OCI-LY1 (cell line): ENCODE data around the gene RAB22A.

Experiments
- H2AFZ ChIP-seq: fragments of 200-600 bp; sonication (generic), shearing (Covaris generic); 2 replicates; pipeline ENCODE4 v1.6.0; 2014; ENCODE audit warnings: antibody characterized with exemption, mild to moderate bottlenecking, low read length
- H3F3A ChIP-seq: fragments of 200-600 bp; sonication (generic), shearing (Covaris generic); 2 replicates; pipeline ENCODE4 v1.6.0; 2014; ENCODE audit warnings: mild to moderate bottlenecking, antibody characterized with exemption, low read length, moderate library complexity; ENCODE audit not compliant: insufficient read depth
- H3K27ac ChIP-seq: fragments of 200-600 bp; sonication (generic); 2 replicates; pipeline ENCODE4 v1.5.1; 2014; ENCODE audit warnings: low read length, mixed run types, mild to moderate bottlenecking, low read depth; ENCODE audit not compliant: poor library complexity, severe bottlenecking
- H3K27me3 ChIP-seq: fragments of 200-600 bp; sonication (generic); 2 replicates; pipeline ENCODE4 v1.6.0; 2014; ENCODE audit warnings: antibody characterized with exemption, mild to moderate bottlenecking, low read length, moderate library complexity; ENCODE audit not compliant: insufficient read depth
- H3K36me3 ChIP-seq: fragments of 200-600 bp; sonication (generic); 2 replicates; pipeline ENCODE4 v1.6.1; 2014; ENCODE audit warnings: mild to moderate bottlenecking, antibody characterized with exemption, low read length, moderate library complexity, mixed read lengths; ENCODE audit not compliant: insufficient read depth
- H3K4me1 ChIP-seq: fragments of 200-600 bp; sonication (generic); 2 replicates; pipeline ENCODE4 v1.5.1; 2014; ENCODE audit warnings: mild to moderate bottlenecking, low read length, moderate library complexity; ENCODE audit not compliant: insufficient read depth, severe bottlenecking
- H3K4me2 ChIP-seq: fragments of 200-600 bp; sonication (generic), shearing (Covaris generic); 2 replicates; pipeline ENCODE4 v1.6.1; 2014; ENCODE audit warnings: low read length
- H3K4me3 ChIP-seq: fragments of 200-600 bp; sonication (generic); 2 replicates; pipeline ENCODE4 v1.5.1; 2014; ENCODE audit warnings: low read length, low read depth, mild to moderate bottlenecking, mixed read lengths; ENCODE audit not compliant: poor library complexity, severe bottlenecking
- H3K79me2 ChIP-seq: fragments of 200-600 bp; shearing (Covaris generic); 2 replicates; pipeline ENCODE4 v1.6.1; 2016; ENCODE audit warnings: mixed run types, low read length, mixed read lengths; ENCODE audit not compliant: insufficient read depth
- H3K9ac ChIP-seq: fragments of 200-600 bp; sonication (generic), shearing (Covaris generic); 2 replicates; pipeline ENCODE4 v1.6.1; 2014; ENCODE audit warnings: mild to moderate bottlenecking, low read length, mixed read lengths
- H3K9me2 ChIP-seq: fragments of 200-600 bp; sonication (generic), shearing (Covaris generic); 2 replicates; pipeline ENCODE4 v1.6.1; 2014; ENCODE audit warnings: low read depth, mild to moderate bottlenecking, low read length, mixed read lengths
- H3K9me3 ChIP-seq: fragments of 200-600 bp; shearing (Covaris generic); 2 replicates; pipeline ENCODE4 v1.6.1; 2014; ENCODE audit warnings: low read length, mixed read lengths
- H4K20me1 ChIP-seq: fragments of 200-600 bp; sonication (generic), shearing (Covaris generic); 2 replicates; pipeline ENCODE4 v1.6.0; 2016; ENCODE audit warnings: mild to moderate bottlenecking, low read length; ENCODE audit not compliant: insufficient read depth
- EZH2 ChIP-seq: fragments of 200-600 bp; sonication (generic), shearing (Covaris generic); IDR thresholded peaks from 2 replicates; pipeline ENCODE4 v1.8.0; 2017; ENCODE audit warnings: borderline replicate concordance, mixed run types, mild to moderate bottlenecking, antibody characterized with exemption, low read length, moderate library complexity, mixed read lengths
- TF ChIP-seq, protein P1 (sequence below): fragments of 200-600 bp; sonication (generic), shearing (Covaris generic); IDR thresholded peaks from 2 replicates; pipeline ENCODE4 v1.5.1; 2017; ENCODE audit warnings: mild to moderate bottlenecking, antibody characterized with exemption, low read length, moderate library complexity, mixed read lengths

The RAB22A gene

GRCh38 chr20:58329711-58330110 lies 20.2 kb downstream of the RAB22A start:
- no peak overlapping the region for H3K4me2 ChIP-seq
- no peaks in the 10 kb centered on the region for H3K27me3 ChIP-seq
- no peaks in the 10 kb centered on the region for H3K4me1 ChIP-seq
- H3K4me3 ChIP-seq, result no peak overlapping the region
- peaks cover 10% of the 10 kb centered on the region; the same call in 1 of the 2 replicates for H3K36me3 ChIP-seq
- H3F3A ChIP-seq, result no peaks in the 10 kb centered on the region
- H3K9me2 ChIP-seq, result no peaks in the 10 kb centered on the region
- TF ChIP-seq, protein P1, sequence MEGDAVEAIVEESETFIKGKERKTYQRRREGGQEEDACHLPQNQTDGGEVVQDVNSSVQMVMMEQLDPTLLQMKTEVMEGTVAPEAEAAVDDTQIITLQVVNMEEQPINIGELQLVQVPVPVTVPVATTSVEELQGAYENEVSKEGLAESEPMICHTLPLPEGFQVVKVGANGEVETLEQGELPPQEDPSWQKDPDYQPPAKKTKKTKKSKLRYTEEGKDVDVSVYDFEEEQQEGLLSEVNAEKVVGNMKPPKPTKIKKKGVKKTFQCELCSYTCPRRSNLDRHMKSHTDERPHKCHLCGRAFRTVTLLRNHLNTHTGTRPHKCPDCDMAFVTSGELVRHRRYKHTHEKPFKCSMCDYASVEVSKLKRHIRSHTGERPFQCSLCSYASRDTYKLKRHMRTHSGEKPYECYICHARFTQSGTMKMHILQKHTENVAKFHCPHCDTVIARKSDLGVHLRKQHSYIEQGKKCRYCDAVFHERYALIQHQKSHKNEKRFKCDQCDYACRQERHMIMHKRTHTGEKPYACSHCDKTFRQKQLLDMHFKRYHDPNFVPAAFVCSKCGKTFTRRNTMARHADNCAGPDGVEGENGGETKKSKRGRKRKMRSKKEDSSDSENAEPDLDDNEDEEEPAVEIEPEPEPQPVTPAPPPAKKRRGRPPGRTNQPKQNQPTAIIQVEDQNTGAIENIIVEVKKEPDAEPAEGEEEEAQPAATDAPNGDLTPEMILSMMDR, result no peak
- TF ChIP-seq EZH2, result no peak
- H3K9me3 ChIP-seq, result no peaks in the 10 kb centered on the region
- peaks cover 40% of the 10 kb centered on the region for H3K79me2 ChIP-seq
- H3K27ac ChIP-seq, result no peak overlapping the region
- no peak overlapping the region for H3K9ac ChIP-seq
- no peak overlapping the region for H2AFZ ChIP-seq
- no peaks in the 10 kb centered on the region; the same call in 1 of the 2 replicates for H4K20me1 ChIP-seq

- no peak overlapping the region for H3K4me2 ChIP-seq
- no peaks in the 10 kb centered on the region for H3F3A ChIP-seq
- H3K9me2 ChIP-seq, result no peaks in the 10 kb centered on the region
- no peaks in the 10 kb centered on the region for H3K9me3 ChIP-seq
- no peak overlapping the region for H3K9ac ChIP-seq
- H3K27ac ChIP-seq, result no peak overlapping the region
- H3K4me1 ChIP-seq, result no peaks in the 10 kb centered on the region
- TF ChIP-seq, protein P1, result no peak
- TF ChIP-seq EZH2, result no peak
- H3K79me2 ChIP-seq, result peaks cover 40% of the 10 kb centered on the region
- H3K4me3 ChIP-seq, result no peak overlapping the region
- peaks cover 10% of the 10 kb centered on the region; the same call in 1 of the 2 replicates for H3K36me3 ChIP-seq
- no peaks in the 10 kb centered on the region; the same call in 1 of the 2 replicates for H4K20me1 ChIP-seq
- no peak overlapping the region for H2AFZ ChIP-seq
- H3K27me3 ChIP-seq, result no peaks in the 10 kb centered on the region
Measured at GRCh38 chr20:58330249-58330648, 20.7 kb downstream of the RAB22A start.

DNA sequence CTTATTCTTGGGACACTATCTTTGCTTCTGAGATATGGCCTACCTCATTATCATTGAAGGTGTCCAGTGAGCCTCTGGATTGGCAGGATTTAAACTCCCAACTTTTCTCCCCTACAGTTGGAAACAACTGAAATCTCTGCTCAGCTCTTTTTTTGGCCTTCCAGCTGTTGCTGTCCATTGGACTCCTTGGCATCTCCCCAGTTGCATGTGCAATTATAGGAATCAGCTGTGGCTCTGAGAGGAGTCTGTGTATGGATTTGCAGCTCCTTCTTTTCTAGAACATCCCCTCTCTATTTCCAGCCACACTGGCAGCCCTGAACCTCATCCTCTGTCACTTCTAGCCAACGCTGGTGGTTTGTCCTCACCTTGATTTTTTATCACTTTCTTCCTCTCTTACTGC lies 21.2 kb downstream of the RAB22A start:
- H3K4me2 ChIP-seq, result no peak overlapping the region
- no peak overlapping the region for H3K27ac ChIP-seq
- H3K4me1 ChIP-seq, result no peaks in the 10 kb centered on the region
- peaks cover 36% of the 10 kb centered on the region for H3K79me2 ChIP-seq
- no peaks in the 10 kb centered on the region for H3F3A ChIP-seq
- no peaks in the 10 kb centered on the region; the same call in 1 of the 2 replicates for H4K20me1 ChIP-seq
- no peak overlapping the region for H3K9ac ChIP-seq
- no peaks in the 10 kb centered on the region for H3K27me3 ChIP-seq
- TF ChIP-seq, protein P1, result no peak
- TF ChIP-seq EZH2, result no peak
- no peaks in the 10 kb centered on the region for H3K9me3 ChIP-seq
- no peak overlapping the region for H2AFZ ChIP-seq
- H3K9me2 ChIP-seq, result no peaks in the 10 kb centered on the region
- peaks cover 10% of the 10 kb centered on the region; the same call in 1 of the 2 replicates for H3K36me3 ChIP-seq
- H3K4me3 ChIP-seq, result no peak overlapping the region
